Adrenal gland (tissue), 5 donors: ENCODE results near the gene KCNMA1.

Experiments
- CTCF ChIP-seq, 6 experiments: fragments of 450-650 bp in 4 of 6; fragments of 200-600 bp in 2 of 6; sonication (generic) in 1 of 6; IDR thresholded peaks; 1 replicate in 5 of 6; 2 replicates in 1 of 6; pipeline versions ENCODE4 v1.5.1 to v1.8.0; 2016 to 2021; ENCODE audit warnings: antibody characterized with exemption in 6 of 6, mild to moderate bottlenecking in 2 of 6, moderate library complexity in 1 of 6
- POLR2A ChIP-seq, 2 donors: fragments of 450-650 bp; IDR thresholded peaks; one replicate each; pipeline ENCODE4 v1.6.1; 2017; ENCODE audit warnings: antibody characterized with exemption in 2 of 2, mild to moderate bottlenecking in 2 of 2, moderate library complexity in 1 of 2
- donor health status: DM: no; HTN: no; CAD: no.

GRCh38 chr10:77106676-77107075, 530.9 kb downstream of the KCNMA1 start:
- TF ChIP-seq CTCF (IDR thresholded peaks at IDR 0.05) = no peak
- TF ChIP-seq POLR2A (IDR thresholded peaks at IDR 0.05) = no peak
